Endothelial cell (in vitro differentiated cells): Measurements from ENCODE around the gene KCNK10. TPM values are rescaled to one million over a fixed set of nuclear protein-coding genes. Genes with fewer than 3 reads are reported as not detected.

ENCODE experiments used
- DNase-seq: peaks from one replicate; pipeline ENCODE4 v3.0.0; 2021; ENCODE audit warnings: low spot score
- H3K27ac Mint-ChIP-seq: one replicate; pipeline ENCODE4 v1.8.0; 2021; ENCODE audit warnings: mixed read lengths, inconsistent platforms; ENCODE audit not compliant: unreplicated experiment
- H3K27me3 Mint-ChIP-seq: one replicate; pipeline ENCODE4 v1.8.0; 2021; ENCODE audit warnings: mild to moderate bottlenecking, moderate library complexity, mixed read lengths, inconsistent platforms; ENCODE audit not compliant: unreplicated experiment
- H3K36me3 Mint-ChIP-seq: one replicate; pipeline ENCODE4 v1.8.0; 2021; ENCODE audit warnings: mild to moderate bottlenecking, low read depth, mixed read lengths, inconsistent platforms; ENCODE audit not compliant: unreplicated experiment
- H3K4me1 Mint-ChIP-seq: one replicate; pipeline ENCODE4 v1.8.0; 2021; ENCODE audit warnings: mild to moderate bottlenecking, mixed read lengths, inconsistent platforms; ENCODE audit not compliant: unreplicated experiment
- H3K4me3 Mint-ChIP-seq: one replicate; pipeline ENCODE4 v1.8.0; 2021; ENCODE audit warnings: mild to moderate bottlenecking, mixed read lengths, inconsistent platforms; ENCODE audit not compliant: unreplicated experiment
- H3K9me3 Mint-ChIP-seq: one replicate; pipeline ENCODE4 v1.8.0; 2021; ENCODE audit warnings: mixed read lengths, inconsistent platforms; ENCODE audit not compliant: unreplicated experiment
- CTCF ChIP-seq: fragments of 200-600 bp; sonication (generic); IDR thresholded peaks from one replicate; pipeline ENCODE4 v1.5.0; 2021; ENCODE audit warnings: antibody characterized with exemption; ENCODE audit not compliant: unreplicated experiment
- total RNA-seq: library from RNA; stranded (reverse); fragmentation: NEBNext Ultra II Directional; extraction: Animal tissue kit (Norgen Biotek cat#: 25700); gene quantifications from one replicate; pipeline ENCODE4 v1.2.1, GENCODE V29; 2021; ENCODE audit not compliant: unreplicated experiment

KCNK10 gene
- total RNA-seq, 1 donor from 2014 or later = 2.3 TPM

GRCh38 chr14:88303041-88303440 is 20.0 kb downstream of the KCNK10 start:
- H3K27me3 Mint-ChIP-seq = peaks cover 4% of the 10 kb centered on the region
- H3K4me3 Mint-ChIP-seq = no peak overlapping the region
- TF ChIP-seq CTCF = no peak
- no peaks in the 10 kb centered on the region for H3K9me3 Mint-ChIP-seq
- H3K4me1 Mint-ChIP-seq = no peaks in the 10 kb centered on the region
- DNase-seq = no peak
- no peaks in the 10 kb centered on the region for H3K36me3 Mint-ChIP-seq
- H3K27ac Mint-ChIP-seq = no peak overlapping the region

GRCh38 chr14:88301381-88301780 is 21.7 kb downstream of the KCNK10 start:
- Mint-ChIP-seq H3K4me1 (no peaks in the 10 kb centered on the region), H3K36me3 (no peaks in the 10 kb centered on the region), H3K27ac (no peak overlapping the region), H3K4me3 (no peak overlapping the region), H3K27me3 (peaks cover 1% of the 10 kb centered on the region), H3K9me3 (no peaks in the 10 kb centered on the region)
- no peak for TF ChIP-seq CTCF
- DNase-seq = no peak

GRCh38 chr14:88300817-88301216 is 22.3 kb downstream of the KCNK10 start:
- TF ChIP-seq CTCF = no peak
- H3K9me3 Mint-ChIP-seq = no peaks in the 10 kb centered on the region

GRCh38 chr14:88299865-88300530 is 23.1 kb downstream of the KCNK10 start:
- no peak for TF ChIP-seq CTCF
- Mint-ChIP-seq H3K27me3 (peaks cover 1% of the 10 kb centered on the region), H3K27ac (no peak overlapping the region), H3K36me3 (no peaks in the 10 kb centered on the region), H3K4me1 (no peaks in the 10 kb centered on the region), H3K4me3 (no peak overlapping the region), H3K9me3 (no peaks in the 10 kb centered on the region)
- no peak for DNase-seq

More at GRCh38 chr14:88300817-88301216, 22.3 kb downstream of the KCNK10 start:
- Mint-ChIP-seq H3K4me3 (no peak overlapping the region), H3K27ac (no peak overlapping the region), H3K36me3 (no peaks in the 10 kb centered on the region), H3K27me3 (peaks cover 1% of the 10 kb centered on the region), H3K4me1 (no peaks in the 10 kb centered on the region)
- no peak for DNase-seq

GRCh38 chr14:88297306-88297705 is 25.8 kb downstream of the KCNK10 start:
- Mint-ChIP-seq H3K4me3 (no peak overlapping the region), H3K27me3 (peaks cover 1% of the 10 kb centered on the region), H3K27ac (no peak overlapping the region), H3K9me3 (no peaks in the 10 kb centered on the region), H3K36me3 (no peaks in the 10 kb centered on the region), H3K4me1 (no peaks in the 10 kb centered on the region)
- no peak for TF ChIP-seq CTCF
- no peak for DNase-seq
